Testis (tissue), 3 donors: Measurements from ENCODE around the gene MEGF6. TPM values are rescaled to one million over a fixed set of nuclear protein-coding genes. Genes with fewer than 3 reads are reported as not detected.
A peak's percentile ranks its signal among the peaks of the same experiment; 100 is the strongest.

Experiments used
- DNase-seq: peaks from one replicate; pipeline ENCODE4 v3.0.0-alpha.2; 2019
- H3K27ac ChIP-seq, 2 donors: fragments of 200-600 bp; sonication (generic); one replicate each; pipeline ENCODE4 v1.5.1; 2019
- H3K27me3 ChIP-seq: fragments of 200-600 bp; sonication (generic); one replicate; pipeline ENCODE4 v1.5.1; 2019
- H3K36me3 ChIP-seq: fragments of 200-600 bp; sonication (generic); one replicate; pipeline ENCODE4 v1.5.1; 2017; ENCODE audit warnings: low read depth; ENCODE audit errors: missing control alignments
- H3K4me1 ChIP-seq: fragments of 200-600 bp; sonication (generic); one replicate; pipeline ENCODE4 v1.5.1; 2019
- H3K4me3 ChIP-seq, 2 donors: fragments of 200-600 bp; sonication (generic); one replicate each; pipeline ENCODE4 v1.5.1; 2017 to 2019
- H3K9me3 ChIP-seq: fragments of 200-600 bp; sonication (generic); one replicate; pipeline ENCODE4 v1.5.1; 2017
- CTCF ChIP-seq, 3 experiments: fragments of 450-650 bp in 2 of 3; fragments of 200-600 bp in 1 of 3; sonication (generic) in 1 of 3; IDR thresholded peaks; one replicate each; pipeline ENCODE4 v1.5.1; 2016 to 2019; ENCODE audit warnings: antibody characterized with exemption in 3 of 3, mild to moderate bottlenecking in 2 of 3, moderate library complexity in 1 of 3
- POLR2A ChIP-seq: fragments of 450-650 bp; IDR thresholded peaks from one replicate; pipeline ENCODE4 v1.6.1; 2017; ENCODE audit warnings: antibody characterized with exemption, mild to moderate bottlenecking, moderate library complexity
- WGBS, 2 donors: methylation state at CpG; one replicate each; pipeline ENCODE4 v1.1.5; 2018; 5-methylcytosine and 5-hydroxymethylcytosine counted together
- intact Hi-C: fragments of 100-400 bp; cut with DNase I; formaldehyde crosslinking; loops from one replicate; pipeline ENCODE4 v1.15.1; 2023; ENCODE audit warnings: low total_unique reads
- polyA plus RNA-seq: library from polyadenylated mRNA; stranded (reverse); fragments of 350-450 nt; fragmentation: Illumina TruSeq; extraction: RNeasy Lipid Tissue Mini Kit (QIAGEN cat#74804); gene quantifications from one replicate; pipeline ENCODE4 v1.2.3, GENCODE V29; 2014; ENCODE audit warnings: low read depth, low replicate concordance; ENCODE audit not compliant: insufficient read depth
- total RNA-seq, 2 donors: library from RNA; depleted of rRNA; stranded (reverse); fragments of >200 nt; gene quantifications; one replicate each; pipeline ENCODE4 v1.2.3, GENCODE V29; 2016

MEGF6 gene
- total and polyA plus RNA-seq, 3 donors from 2014 or later = 9.0 to 26.4 (median 16.1) TPM

GRCh38 chr1:3518256-3518655, 93.1 kb downstream of the MEGF6 start:
- peak in 2 of 3 experiments; percentile 34 to 62 for TF ChIP-seq CTCF (IDR thresholded peaks at IDR 0.05)
- no peak for TF ChIP-seq POLR2A
- Histone ChIP-seq H3K4me3 (no peak overlapping the region), H3K36me3 (no peaks in the 10 kb centered on the region), H3K27me3 (no peaks in the 10 kb centered on the region), H3K27ac (no peak overlapping the region), H3K4me1 (no peaks in the 10 kb centered on the region), H3K9me3 (no peaks in the 10 kb centered on the region)
- intact Hi-C loops = no loop called here
- peak; percentile 19 for DNase-seq
- WGBS, 2 donors = 83 to 95% methylated on average over 2 to 12 of the region's 12 CpGs

GRCh38 chr1:3516911-3517675, 94.2 kb downstream of the MEGF6 start:
- no peak for DNase-seq
- intact Hi-C loops = no loop called here
- 94 to 98% methylated on average over 4 to 27 of the region's 27 CpGs for WGBS, 2 donors
- no peak for TF ChIP-seq CTCF (IDR thresholded peaks at IDR 0.05)
- TF ChIP-seq POLR2A = no peak
- Histone ChIP-seq H3K9me3 (no peaks in the 10 kb centered on the region), H3K27ac (no peak overlapping the region), H3K27me3 (no peaks in the 10 kb centered on the region), H3K36me3 (no peaks in the 10 kb centered on the region), H3K4me1 (no peaks in the 10 kb centered on the region), H3K4me3 (no peak overlapping the region)

- TF ChIP-seq POLR2A (no peak), CTCF (IDR thresholded peaks at IDR 0.05) (no peak)
- no peaks in the 10 kb centered on the region for H3K27me3 ChIP-seq
- H3K9me3 ChIP-seq = no peaks in the 10 kb centered on the region
- H3K36me3 ChIP-seq = no peaks in the 10 kb centered on the region
- WGBS, 2 donors = 87 to 89% methylated on average over 5 to 15 of the region's 15 CpGs
- DNase-seq = no peak
- intact Hi-C loops = no loop called here
- H3K4me1 ChIP-seq = no peaks in the 10 kb centered on the region
- H3K4me3 ChIP-seq = no peak overlapping the region
- no peak overlapping the region for H3K27ac ChIP-seq
These were observed 94.8 kb downstream of the MEGF6 start for GRCh38 chr1:3516481-3516869.

GRCh38 chr1:3515774-3516480, 95.4 kb downstream of the MEGF6 start:
- no peaks in the 10 kb centered on the region for H3K9me3 ChIP-seq
- WGBS, 2 donors = 86 to 89% methylated on average over 7 to 18 of the region's 19 CpGs
- intact Hi-C loops = no loop called here
- H3K36me3 ChIP-seq = no peaks in the 10 kb centered on the region
- H3K27me3 ChIP-seq = no peaks in the 10 kb centered on the region
- H3K4me3 ChIP-seq = no peak overlapping the region
- no peak overlapping the region for H3K27ac ChIP-seq
- no peak for TF ChIP-seq POLR2A
- no peak for TF ChIP-seq CTCF (IDR thresholded peaks at IDR 0.05)
- no peaks in the 10 kb centered on the region for H3K4me1 ChIP-seq
- DNase-seq = no peak
